Thoracic aorta (tissue), 2 donors: Measurements from ENCODE around the gene ELMO3. TPM values are rescaled to one million over a fixed set of nuclear protein-coding genes. Genes with fewer than 3 reads are reported as not detected.

Experiments used
- ATAC-seq: fragments of 150-250 bp; one replicate; pipeline ENCODE4 v1.8.0; 2017; ENCODE audit warnings: low read depth; ENCODE audit not compliant: insufficient number of reproducible peaks, low FRiP score
- DNase-seq: peaks from one replicate; pipeline ENCODE4 v3.0.0-alpha.2; 2020; ENCODE audit warnings: low spot score
- H3K27ac ChIP-seq, 2 donors: fragments of 200-600 bp; sonication (generic); 1 replicate in 1 of 2; 2 replicates in 1 of 2; pipeline ENCODE4 v1.5.1; 2016; ENCODE audit warnings: mild to moderate bottlenecking in 2 of 2, moderate library complexity in 2 of 2
- H3K27me3 ChIP-seq: fragments of 200-600 bp; sonication (generic); replicated peaks from 2 replicates; pipeline ENCODE4 v1.6.0; 2016; ENCODE audit warnings: mild to moderate bottlenecking; ENCODE audit not compliant: insufficient read depth
- H3K36me3 ChIP-seq: fragments of 200-600 bp; sonication (generic); one replicate; pipeline ENCODE4 v1.5.1; 2016
- H3K4me1 ChIP-seq, 2 donors: fragments of 200-600 bp; sonication (generic); 1 replicate in 1 of 2; 2 replicates in 1 of 2; pipeline versions ENCODE4 v1.5.1 to v1.6.0; 2016; ENCODE audit warnings: low read depth in 2 of 2, mild to moderate bottlenecking in 1 of 2; ENCODE audit not compliant: control insufficient read depth in 1 of 2
- H3K4me3 ChIP-seq: fragments of 200-600 bp; sonication (generic); 2 replicates; pipeline ENCODE4 v1.5.1; 2016; ENCODE audit warnings: mild to moderate bottlenecking
- H3K9me3 ChIP-seq: fragments of 200-600 bp; sonication (generic); 2 replicates; pipeline ENCODE4 v1.5.1; 2016
- total RNA-seq, 2 donors: library from RNA; depleted of rRNA; stranded (reverse); fragments of >200 nt; gene quantifications; one replicate each; pipeline versions ENCODE4 v1.1.0 to v1.2.3, GENCODE V29; 2016
- TF ChIP-seq, protein P1 (sequence below): fragments of 200-600 bp; sonication (generic); IDR thresholded peaks from one replicate; pipeline ENCODE4 v1.5.1; 2019; ENCODE audit warnings: antibody characterized with exemption

The ELMO3 gene
- total RNA-seq, 2 donors from 2014 or later, result 1.4 TPM

DNA sequence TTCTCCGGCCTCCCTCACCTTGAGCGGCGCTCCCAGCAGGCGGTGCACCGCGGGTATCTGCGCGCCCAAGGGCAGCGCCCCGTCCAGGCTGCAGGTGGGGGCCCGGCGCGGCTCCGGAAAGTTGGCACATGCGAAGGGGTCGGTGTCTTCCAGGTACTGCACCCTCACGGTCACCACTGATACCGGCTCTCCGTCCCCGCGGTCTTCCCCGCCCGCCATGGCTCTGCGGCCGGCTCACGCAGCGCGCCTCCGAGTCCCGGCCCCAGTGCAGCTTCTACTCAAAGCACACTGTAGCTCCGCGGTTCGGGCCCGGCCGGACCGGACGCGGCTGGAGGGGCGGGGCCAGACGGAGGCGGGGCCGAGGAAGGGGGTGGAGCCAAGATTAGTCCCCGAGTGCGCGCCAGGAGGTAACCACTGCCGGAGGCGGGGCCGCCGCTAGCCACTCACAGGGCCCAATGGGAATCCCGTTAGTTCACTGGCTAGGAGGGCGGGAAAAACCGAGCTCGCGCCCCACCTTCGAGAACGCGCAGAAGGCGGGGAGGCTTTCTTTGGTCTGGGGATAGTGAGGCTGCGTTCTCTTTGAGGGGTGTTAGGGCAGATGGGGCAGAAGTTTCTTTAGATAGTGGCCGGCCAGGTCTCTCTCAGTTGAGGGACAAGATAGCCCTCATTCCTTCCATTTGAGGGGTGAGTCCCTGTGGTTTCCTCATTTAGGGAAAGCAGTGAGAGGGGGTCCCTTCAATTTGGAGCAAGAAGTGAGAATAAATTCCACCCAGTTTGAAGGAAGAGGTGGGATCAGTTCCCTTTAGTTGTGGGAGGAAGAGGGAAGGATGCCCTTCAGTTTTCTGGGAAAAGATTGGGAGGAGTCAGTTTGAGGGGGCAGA is 48.5 kb downstream of the ELMO3 start, which contains the start of gene FHOD1:
Gene FHOD1, minus strand, starts transcription at position 290 of the 881 bp plus-strand sequence. Its CDS starts 71 bp downstream, at position 219.
- DNase-seq (peak; percentile 94), ATAC-seq (peak; percentile 70)
- TF ChIP-seq, protein P1, sequence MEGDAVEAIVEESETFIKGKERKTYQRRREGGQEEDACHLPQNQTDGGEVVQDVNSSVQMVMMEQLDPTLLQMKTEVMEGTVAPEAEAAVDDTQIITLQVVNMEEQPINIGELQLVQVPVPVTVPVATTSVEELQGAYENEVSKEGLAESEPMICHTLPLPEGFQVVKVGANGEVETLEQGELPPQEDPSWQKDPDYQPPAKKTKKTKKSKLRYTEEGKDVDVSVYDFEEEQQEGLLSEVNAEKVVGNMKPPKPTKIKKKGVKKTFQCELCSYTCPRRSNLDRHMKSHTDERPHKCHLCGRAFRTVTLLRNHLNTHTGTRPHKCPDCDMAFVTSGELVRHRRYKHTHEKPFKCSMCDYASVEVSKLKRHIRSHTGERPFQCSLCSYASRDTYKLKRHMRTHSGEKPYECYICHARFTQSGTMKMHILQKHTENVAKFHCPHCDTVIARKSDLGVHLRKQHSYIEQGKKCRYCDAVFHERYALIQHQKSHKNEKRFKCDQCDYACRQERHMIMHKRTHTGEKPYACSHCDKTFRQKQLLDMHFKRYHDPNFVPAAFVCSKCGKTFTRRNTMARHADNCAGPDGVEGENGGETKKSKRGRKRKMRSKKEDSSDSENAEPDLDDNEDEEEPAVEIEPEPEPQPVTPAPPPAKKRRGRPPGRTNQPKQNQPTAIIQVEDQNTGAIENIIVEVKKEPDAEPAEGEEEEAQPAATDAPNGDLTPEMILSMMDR, result no peak
- H3K27ac ChIP-seq, result peak within 1 kb of the TSS; percentile 74 to 84
- no peaks in the 10 kb centered on the region for H3K27me3 ChIP-seq
- H3K9me3 ChIP-seq, result no peaks in the 10 kb centered on the region
- peaks cover 33 to 44% of the 10 kb centered on the region in 2 donors for H3K4me1 ChIP-seq
- peak within 1 kb of the TSS; percentile 82 for H3K4me3 ChIP-seq
- no peaks in the 10 kb centered on the region for H3K36me3 ChIP-seq

DNA sequence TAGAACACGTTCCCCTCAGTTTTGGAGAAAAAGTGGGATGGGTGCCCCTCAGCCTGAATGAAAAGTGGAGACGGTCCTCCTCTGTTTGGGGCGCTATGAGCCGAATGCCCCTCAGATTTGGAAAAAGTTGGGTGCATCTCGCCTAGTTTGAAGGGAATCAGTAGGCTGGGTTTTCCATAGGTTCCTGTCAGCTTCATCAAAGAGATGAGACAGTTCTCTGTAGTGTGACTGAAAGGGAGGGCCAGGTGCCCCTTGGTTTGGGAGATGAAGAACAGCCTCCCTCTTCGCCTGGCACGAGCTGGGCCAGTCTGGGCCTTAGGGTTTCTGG is 49.1 kb downstream of the ELMO3 start:
- TF ChIP-seq, protein P1, result no peak
- ATAC-seq, result no peak
- DNase-seq, result no peak
- Histone ChIP-seq H3K36me3 (no peaks in the 10 kb centered on the region), H3K27me3 (no peaks in the 10 kb centered on the region), H3K27ac (no peak overlapping the region), H3K9me3 (no peaks in the 10 kb centered on the region), H3K4me3 (peak overlapping the region; percentile 82), H3K4me1 (peaks cover 33 to 44% of the 10 kb centered on the region in 2 donors)

DNA sequence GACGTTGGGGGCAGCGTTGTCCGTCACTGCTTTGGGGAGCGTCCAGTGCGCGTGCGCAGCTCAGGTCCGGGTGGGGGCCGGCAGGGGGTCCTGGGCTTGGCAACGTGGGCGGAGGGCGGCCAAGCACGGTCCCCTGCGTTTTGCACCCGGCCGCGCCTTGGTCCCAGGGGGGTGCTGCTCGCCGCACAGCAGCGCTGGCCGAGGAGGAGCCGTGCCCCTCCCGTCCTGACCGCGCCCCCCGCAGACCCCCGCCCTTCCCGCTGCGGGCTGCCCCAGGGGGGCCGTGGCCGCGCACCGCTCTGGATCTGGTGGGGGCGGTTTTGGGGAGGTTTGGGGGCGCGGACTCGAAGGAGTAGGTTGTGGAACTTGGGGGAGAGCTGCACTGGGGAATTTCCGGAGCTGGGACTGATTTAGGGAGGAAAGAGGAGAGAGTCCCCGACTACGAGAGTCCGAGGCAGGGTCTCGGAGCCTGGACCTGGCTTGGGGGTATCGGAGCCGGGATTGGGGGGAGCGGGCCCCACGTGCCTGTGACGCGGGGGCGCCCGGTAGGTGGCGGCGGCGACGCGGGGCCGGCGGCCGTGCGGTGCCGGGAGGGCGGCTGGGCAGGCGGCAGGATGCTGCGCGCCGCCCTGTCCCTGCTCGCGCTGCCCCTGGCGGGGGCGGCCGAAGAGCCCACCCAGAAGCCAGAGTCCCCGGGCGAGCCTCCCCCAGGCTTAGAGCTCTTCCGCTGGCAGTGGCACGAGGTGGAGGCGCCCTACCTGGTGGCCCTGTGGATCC is 49.7 kb downstream of the ELMO3 start, which contains the start of gene SLC9A5:
Gene SLC9A5, plus strand, starts transcription at position 579 of the 777 bp plus-strand sequence. Its CDS starts 36 bp downstream, at position 615.
- TF ChIP-seq, protein P1, result no peak
- Histone ChIP-seq H3K4me1 (peaks cover 32 to 43% of the 10 kb centered on the region in 2 donors), H3K27me3 (no peaks in the 10 kb centered on the region), H3K36me3 (no peaks in the 10 kb centered on the region), H3K4me3 (peak within 1 kb of the TSS; percentile 82), H3K9me3 (no peaks in the 10 kb centered on the region), H3K27ac (no peak within 1 kb of the TSS)
- DNase-seq (no peak), ATAC-seq (no peak)

DNA sequence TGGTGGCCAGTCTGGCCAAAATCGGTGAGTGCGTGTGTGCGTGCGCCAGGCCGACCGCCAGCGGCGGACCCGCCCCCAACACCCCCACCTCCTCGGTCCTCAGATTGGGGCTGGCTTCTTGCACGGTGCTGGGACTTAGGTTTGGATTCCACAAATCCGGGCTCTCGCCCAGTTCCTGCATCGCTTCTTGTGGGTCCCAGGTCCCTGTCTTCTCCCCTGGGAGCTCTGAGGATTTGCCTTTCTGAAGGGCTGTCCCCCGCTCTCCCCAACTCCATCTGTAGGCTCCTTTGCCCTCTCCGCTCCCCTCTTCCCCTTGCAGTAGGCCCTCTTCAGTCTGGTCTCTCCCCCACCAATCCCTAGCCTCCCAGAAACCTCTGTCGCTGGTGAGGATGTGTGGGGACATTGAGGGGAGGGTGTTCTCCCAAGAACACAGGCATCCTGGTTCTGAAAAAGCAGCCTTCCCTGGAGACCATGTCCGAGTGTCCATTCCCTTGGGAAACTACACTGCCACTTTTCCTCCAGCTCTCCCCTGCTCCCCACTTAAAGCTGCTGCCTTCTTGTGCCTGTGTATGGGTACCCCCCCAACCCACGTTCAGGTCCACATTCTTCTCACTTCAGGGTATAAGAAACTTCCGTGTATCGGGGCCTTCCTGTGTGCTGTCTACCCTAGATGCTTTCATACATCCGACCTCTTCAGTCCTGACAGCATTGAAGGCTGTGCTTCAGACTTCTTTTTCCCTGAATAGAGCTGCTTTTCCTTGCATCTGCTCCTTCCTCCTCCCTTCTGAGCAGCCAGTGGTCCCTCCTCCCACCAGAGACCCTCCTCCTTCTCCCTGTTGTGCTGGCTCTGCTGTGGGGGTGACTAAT is 50.5 kb downstream of the ELMO3 start:
- DNase-seq, result no peak
- peaks cover 24 to 35% of the 10 kb centered on the region in 2 donors for H3K4me1 ChIP-seq
- no peaks in the 10 kb centered on the region for H3K36me3 ChIP-seq
- TF ChIP-seq, protein P1, result no peak
- H3K4me3 ChIP-seq, result peak overlapping the region; percentile 82
- no peaks in the 10 kb centered on the region for H3K27me3 ChIP-seq
- no peak for ATAC-seq
- H3K9me3 ChIP-seq, result no peaks in the 10 kb centered on the region
- no peak overlapping the region for H3K27ac ChIP-seq
